Stimulated activated naive CD8-positive, alpha-beta T cell treated with anti-CD3 and anti-CD28 coated beads, Interleukin-15, Interleukin-2, amounts not matched to agents 100 ng/mL and 50 ng/mL, for 24 hours (primary cell): ENCODE results near the gene SCFD2.
"Not testable (repeated sequence)": the region's sequence is repeated elsewhere in the genome, so short reads cannot be mapped to it uniquely, and the experiment has no call there.

Source experiments
- H3K27ac Mint-ChIP-seq: one replicate; pipeline ENCODE4 v1.8.0; 2021; ENCODE audit warnings: mild to moderate bottlenecking, mixed read lengths
- H3K27me3 Mint-ChIP-seq: one replicate; pipeline ENCODE4 v1.8.0; 2021; ENCODE audit warnings: mixed read lengths
- H3K36me3 Mint-ChIP-seq: one replicate; pipeline ENCODE4 v1.8.0; 2021; ENCODE audit warnings: low read depth, mixed read lengths
- H3K4me1 Mint-ChIP-seq: one replicate; pipeline ENCODE4 v1.8.0; 2021; ENCODE audit warnings: low read depth, mixed read lengths
- H3K4me3 Mint-ChIP-seq: one replicate; pipeline ENCODE4 v1.8.0; 2021; ENCODE audit warnings: mild to moderate bottlenecking, mixed read lengths
- H3K9me3 Mint-ChIP-seq: one replicate; pipeline ENCODE4 v1.8.0; 2021; ENCODE audit warnings: mixed read lengths

Gene SCFD2

DNA sequence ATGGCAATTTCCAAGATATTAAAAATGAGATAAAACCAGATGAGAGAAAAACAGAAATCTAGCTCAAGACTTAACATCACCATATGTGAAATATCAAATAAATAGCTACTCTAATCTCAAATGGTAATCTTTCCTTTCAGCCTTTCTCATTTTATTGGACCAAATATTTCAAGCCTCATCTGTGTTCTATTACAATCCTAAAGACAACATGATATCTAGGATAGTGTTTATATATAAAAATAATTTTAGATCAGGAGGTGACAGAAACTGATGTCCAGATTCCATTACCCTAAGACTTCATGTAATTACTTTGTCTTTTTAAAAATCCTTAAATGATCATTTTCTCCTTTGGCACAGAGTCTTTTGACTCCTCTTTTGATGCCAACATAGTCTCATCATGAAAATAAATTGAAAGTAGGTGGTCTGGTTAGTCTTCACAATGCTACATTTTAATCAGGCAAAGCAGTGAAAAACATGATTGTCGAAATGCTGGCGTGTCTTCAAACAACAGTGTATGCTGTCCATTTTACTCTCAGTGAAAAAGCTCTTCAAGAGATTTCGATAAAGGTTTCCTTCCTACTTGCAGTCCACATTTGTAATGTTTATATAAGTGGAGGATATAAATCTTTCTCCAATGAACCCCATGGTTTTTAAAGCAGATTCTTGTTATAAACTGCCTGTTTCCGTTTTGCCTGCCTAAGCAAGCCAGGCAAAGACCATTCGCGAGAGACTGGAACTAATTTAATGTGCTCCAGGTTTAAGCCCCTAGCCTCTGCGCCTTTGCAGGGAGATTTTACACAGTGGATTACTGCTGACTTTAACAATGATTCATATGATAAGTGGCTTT, 169.8 kb downstream of the SCFD2 start:
- H3K36me3 Mint-ChIP-seq: no peaks in the 10 kb centered on the region
- no peaks in the 10 kb centered on the region for H3K27me3 Mint-ChIP-seq
- no peaks in the 10 kb centered on the region for H3K4me1 Mint-ChIP-seq
- H3K27ac Mint-ChIP-seq: no peak overlapping the region
- no peak overlapping the region for H3K4me3 Mint-ChIP-seq
- H3K9me3 Mint-ChIP-seq: no peaks in the 10 kb centered on the region

DNA sequence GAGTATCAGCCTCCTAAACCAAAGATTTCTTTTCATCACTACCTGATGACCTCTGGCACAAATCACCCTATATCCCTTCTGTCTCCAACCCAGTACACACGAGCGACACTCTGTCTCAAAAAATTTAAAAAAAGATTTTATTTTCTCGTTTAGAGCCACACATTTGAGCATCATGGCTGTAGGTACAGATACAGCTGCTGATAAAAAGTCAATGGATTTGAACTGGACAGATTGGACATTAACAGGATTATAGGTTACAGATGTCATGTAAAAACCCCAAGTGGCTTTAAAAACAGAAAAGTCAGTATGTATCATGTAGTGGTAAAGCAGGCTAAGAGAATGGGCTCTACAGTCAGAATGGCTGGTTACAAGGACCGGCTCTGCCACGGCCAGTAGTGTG, 171.1 kb downstream of the SCFD2 start:
- Mint-ChIP-seq H3K36me3 (no peaks in the 10 kb centered on the region), H3K4me1 (no peaks in the 10 kb centered on the region), H3K27me3 (no peaks in the 10 kb centered on the region), H3K27ac (no peak overlapping the region), H3K4me3 (no peak overlapping the region), H3K9me3 (no peaks in the 10 kb centered on the region)

DNA sequence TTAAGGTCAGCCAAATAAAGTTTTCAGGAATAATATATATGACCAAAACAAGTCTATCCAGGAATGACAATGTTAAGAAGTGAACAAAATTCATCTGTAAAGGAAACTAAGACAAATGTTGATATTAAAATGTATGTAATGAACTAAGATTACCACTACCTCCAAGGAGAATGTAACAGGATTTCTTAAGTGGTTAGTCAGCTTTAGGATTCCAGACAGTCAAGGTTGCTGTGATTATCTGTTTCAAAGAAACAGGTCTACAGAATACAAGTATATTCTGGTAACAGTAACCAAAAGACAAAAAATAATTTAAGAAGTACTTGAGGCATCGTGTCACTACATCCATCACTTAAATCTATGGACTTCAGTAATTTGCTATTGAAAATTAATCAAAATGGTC, 172.8 kb downstream of the SCFD2 start:
- Mint-ChIP-seq H3K36me3 (no peaks in the 10 kb centered on the region), H3K4me1 (no peaks in the 10 kb centered on the region), H3K9me3 (no peaks in the 10 kb centered on the region), H3K27ac (no peak overlapping the region), H3K27me3 (no peaks in the 10 kb centered on the region), H3K4me3 (no peak overlapping the region)

DNA sequence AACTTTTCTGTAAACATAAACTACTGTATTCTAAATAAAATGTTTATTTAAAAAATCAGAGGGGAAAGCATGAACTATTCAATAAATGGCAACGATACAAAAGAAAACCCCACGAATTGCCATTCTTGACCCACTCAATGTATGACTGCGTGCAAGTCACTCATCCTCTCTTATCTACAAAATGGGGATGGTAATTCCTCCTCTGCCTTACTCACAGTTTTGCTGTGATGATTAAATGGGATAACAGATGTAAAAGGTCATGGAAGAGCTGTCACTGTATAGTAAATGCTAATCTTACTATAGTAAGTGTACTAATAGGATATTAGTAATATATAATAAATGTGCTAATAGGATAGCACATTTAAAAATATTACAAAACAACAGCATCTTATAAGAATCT, 173.4 kb downstream of the SCFD2 start:
- H3K4me1 Mint-ChIP-seq: no peaks in the 10 kb centered on the region
- H3K27me3 Mint-ChIP-seq: no peaks in the 10 kb centered on the region
- no peak overlapping the region for H3K27ac Mint-ChIP-seq
- H3K9me3 Mint-ChIP-seq: no peaks in the 10 kb centered on the region
- no peaks in the 10 kb centered on the region for H3K36me3 Mint-ChIP-seq
- H3K4me3 Mint-ChIP-seq: no peak overlapping the region

DNA sequence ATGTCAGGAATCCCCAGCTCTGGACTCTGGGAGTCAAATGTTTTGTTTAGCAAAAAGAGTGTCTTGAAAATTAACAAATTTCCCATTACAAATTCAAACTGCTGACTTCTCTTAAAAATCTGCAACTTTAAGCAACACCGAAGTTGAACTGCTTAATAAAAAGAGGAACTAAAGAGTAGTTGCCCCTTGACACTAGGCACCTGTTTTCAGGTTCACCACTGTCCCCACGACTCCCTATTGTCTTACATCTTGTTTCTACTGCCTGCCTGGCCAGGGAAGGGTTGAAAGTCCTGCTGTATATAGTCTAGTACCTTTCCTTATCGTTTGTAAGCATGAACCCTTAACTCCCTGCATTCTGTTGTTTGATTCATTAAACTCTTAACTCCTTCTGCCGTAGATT, 173.9 kb downstream of the SCFD2 start:
- Mint-ChIP-seq H3K4me3 (no peak overlapping the region), H3K36me3 (no peaks in the 10 kb centered on the region), H3K4me1 (no peaks in the 10 kb centered on the region), H3K27me3 (no peaks in the 10 kb centered on the region), H3K9me3 (no peaks in the 10 kb centered on the region), H3K27ac (no peak overlapping the region)

DNA sequence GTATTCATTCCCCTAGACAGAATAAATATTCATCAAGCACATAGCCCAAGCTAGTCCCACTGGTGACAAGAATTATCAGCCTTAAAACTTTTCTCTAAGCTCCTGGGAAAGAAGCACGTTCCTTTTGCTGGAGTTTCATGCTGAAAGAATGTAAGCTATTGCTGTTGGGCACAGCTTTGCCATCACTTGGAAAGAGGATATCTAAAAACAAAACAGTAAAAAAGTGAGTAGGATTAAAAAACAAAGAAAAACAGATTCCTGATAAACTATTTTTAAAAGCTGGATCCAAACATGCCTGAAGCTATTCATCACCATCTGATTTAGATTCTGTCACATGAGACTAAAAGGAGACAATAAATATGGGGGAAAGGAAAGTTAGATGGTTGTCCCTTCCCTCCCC, 176.8 kb downstream of the SCFD2 start:
- Mint-ChIP-seq H3K4me3 (no peak overlapping the region), H3K27me3 (no peaks in the 10 kb centered on the region), H3K9me3 (no peaks in the 10 kb centered on the region), H3K4me1 (no peaks in the 10 kb centered on the region), H3K27ac (no peak overlapping the region), H3K36me3 (peaks cover 11% of the 10 kb centered on the region)

DNA sequence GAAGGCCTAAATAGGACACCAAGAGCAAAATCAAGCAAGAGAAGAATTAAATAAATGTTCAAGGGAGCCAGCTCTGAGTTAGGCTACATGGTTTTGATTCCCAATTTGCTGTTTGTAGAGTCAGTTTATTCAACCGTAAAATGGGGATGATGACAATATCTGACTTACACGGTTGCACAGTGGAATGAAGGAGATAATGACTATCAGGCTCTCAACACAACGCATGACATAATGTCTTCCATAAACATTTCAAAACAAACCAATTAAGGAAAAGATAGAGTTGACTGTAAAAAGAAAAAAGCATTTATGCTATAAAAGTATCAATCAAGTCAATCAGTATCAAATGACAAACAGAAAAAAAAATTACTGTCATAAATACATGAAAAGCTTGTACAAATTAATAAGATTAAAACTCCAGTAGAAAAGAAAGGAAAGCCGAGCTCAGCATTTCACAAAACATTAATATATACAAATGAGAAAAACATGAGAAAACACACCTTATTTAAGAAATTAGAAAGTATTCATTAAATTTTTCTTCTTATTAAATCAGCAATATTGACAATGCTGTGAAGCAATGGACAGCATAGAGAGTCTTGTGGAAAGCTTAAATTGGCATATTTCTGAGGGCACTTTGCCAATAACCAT, 179.0 kb downstream of the SCFD2 start:
- no peaks in the 10 kb centered on the region for H3K9me3 Mint-ChIP-seq
- no peaks in the 10 kb centered on the region for H3K27me3 Mint-ChIP-seq
- H3K27ac Mint-ChIP-seq: no peak overlapping the region

DNA sequence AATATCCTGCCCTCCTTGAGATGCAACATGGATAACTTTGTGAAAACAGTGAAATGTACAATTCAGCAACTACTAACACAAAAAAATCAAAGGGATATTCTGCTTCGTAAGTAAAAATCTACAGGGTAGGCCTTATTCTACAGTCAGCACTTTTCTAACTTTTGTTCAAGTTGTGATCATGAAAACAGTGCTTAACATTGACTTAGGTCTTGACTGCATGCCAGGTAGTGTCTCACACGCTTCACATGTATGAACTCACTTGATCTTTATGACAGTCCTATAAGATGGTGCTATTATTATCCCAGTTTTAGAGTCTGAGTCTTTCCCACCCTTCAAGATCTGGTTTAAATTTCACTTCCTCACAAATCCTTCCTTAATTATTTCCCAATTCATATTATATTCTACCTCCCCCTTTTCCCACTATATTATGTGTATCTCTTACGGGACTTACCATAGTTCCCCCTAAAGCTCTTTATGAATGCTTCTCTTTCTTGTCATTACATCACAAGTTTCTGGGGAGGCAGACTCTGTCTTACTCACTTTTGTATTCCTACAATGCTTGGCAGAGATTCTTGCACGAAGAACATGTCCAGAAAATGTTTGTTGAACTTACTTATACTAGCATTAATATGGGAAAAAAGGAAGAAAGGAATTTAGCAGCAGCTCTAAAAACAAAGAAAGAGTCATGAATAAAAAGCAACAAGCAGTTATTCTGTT, 179.8 kb downstream of the SCFD2 start:
- Mint-ChIP-seq H3K27ac (no peak overlapping the region), H3K27me3 (no peaks in the 10 kb centered on the region), H3K9me3 (no peaks in the 10 kb centered on the region), H3K4me1 (no peaks in the 10 kb centered on the region), H3K36me3 (peaks cover 27% of the 10 kb centered on the region), H3K4me3 (no peak overlapping the region)

More for the DNA sequence above, 179.0 kb downstream of the SCFD2 start:
- no peaks in the 10 kb centered on the region for H3K4me1 Mint-ChIP-seq
- peaks cover 27% of the 10 kb centered on the region for H3K36me3 Mint-ChIP-seq
- no peak overlapping the region for H3K4me3 Mint-ChIP-seq

DNA sequence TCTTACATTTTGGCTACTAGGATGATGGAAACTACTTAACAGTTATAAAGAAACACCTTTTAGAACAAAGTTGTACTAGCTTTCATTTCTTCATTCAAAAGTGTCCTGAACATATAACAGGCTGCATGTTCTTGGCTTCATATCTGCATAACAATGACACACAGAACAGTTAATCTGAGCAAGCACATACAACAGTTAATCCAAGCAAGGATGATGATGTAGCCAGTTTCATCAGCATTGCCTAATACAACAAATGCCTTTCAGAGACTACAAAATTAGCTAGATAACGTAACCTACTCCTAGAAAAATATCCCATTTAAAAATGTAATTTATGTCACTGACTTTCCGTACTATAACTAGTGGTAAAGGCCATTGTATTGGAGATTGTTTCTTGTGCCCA, 182.1 kb downstream of the SCFD2 start:
- Mint-ChIP-seq H3K27me3 (no peaks in the 10 kb centered on the region), H3K9me3 (no peaks in the 10 kb centered on the region), H3K4me1 (no peaks in the 10 kb centered on the region), H3K4me3 (no peak overlapping the region), H3K27ac (no peak overlapping the region), H3K36me3 (peaks cover 47% of the 10 kb centered on the region)

DNA sequence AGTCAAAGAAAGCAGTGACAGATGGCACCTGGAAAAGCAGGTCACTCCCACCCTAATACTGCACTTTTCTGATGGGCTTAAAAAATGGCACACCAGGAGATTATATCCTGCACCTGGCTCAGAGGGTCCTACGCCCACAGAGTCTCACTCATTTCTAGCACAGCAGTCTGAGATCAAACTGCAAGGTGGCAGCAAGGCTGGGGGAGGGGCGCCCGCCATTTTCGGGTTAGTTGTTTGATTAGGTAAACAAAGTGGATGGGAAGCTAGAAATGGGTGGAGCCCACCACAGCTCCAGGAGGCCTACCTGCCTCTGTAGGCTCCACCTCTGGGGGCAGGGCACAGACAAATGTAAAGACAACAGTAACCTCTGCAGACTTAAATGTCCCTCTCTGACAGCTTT, 188.1 kb downstream of the SCFD2 start:
- H3K27ac Mint-ChIP-seq, H3K27me3 Mint-ChIP-seq, H3K4me1 Mint-ChIP-seq, H3K4me3 Mint-ChIP-seq: not testable (repeated sequence)
- H3K9me3 Mint-ChIP-seq: peaks cover 15% of the 10 kb centered on the region
- H3K36me3 Mint-ChIP-seq: peaks cover 61% of the 10 kb centered on the region

DNA sequence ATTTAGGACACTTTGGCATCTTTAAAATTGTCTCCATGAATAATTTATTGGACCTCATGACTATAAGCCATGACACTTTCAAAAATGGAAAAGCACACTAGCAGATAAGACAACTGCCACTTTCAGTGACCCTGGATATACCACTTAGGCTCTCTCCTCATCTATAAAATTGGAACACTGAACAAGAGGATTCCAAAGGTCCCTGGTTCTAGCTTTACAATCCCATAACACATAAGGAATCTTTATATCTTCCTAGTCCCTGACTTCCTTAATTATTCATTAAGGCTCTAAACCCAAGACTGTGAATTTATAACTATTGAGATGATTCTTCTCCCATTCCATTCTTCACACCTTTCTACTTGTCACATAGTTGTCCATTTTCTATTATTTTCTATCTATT, 190.2 kb downstream of the SCFD2 start:
- Mint-ChIP-seq H3K4me3 (no peak overlapping the region), H3K4me1 (peaks cover 10% of the 10 kb centered on the region), H3K9me3 (peaks cover 22% of the 10 kb centered on the region), H3K36me3 (peaks cover 61% of the 10 kb centered on the region), H3K27ac (no peak overlapping the region), H3K27me3 (no peaks in the 10 kb centered on the region)

DNA sequence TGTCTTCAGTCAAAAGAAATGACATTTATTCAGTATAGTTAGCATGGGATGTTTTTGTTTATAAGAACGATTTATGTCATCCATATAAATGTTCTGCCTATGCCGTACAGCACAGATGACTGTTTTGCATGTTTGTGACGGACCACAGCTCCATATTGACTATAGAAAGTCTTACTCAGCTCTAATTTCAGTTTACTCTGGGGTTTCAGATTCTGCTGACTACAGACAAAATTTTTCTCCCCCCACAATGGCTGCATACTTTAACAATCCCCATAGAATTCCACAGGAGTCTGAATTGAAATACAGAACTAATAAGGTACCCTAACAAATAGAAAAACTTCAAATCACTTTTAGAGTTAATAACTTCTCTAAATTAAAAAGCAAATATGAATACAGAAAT, 191.0 kb downstream of the SCFD2 start:
- peaks cover 10% of the 10 kb centered on the region for H3K4me1 Mint-ChIP-seq
- H3K27ac Mint-ChIP-seq: no peak overlapping the region
- peaks cover 22% of the 10 kb centered on the region for H3K9me3 Mint-ChIP-seq
- no peaks in the 10 kb centered on the region for H3K27me3 Mint-ChIP-seq
- H3K36me3 Mint-ChIP-seq: peaks cover 53% of the 10 kb centered on the region
- no peak overlapping the region for H3K4me3 Mint-ChIP-seq

DNA sequence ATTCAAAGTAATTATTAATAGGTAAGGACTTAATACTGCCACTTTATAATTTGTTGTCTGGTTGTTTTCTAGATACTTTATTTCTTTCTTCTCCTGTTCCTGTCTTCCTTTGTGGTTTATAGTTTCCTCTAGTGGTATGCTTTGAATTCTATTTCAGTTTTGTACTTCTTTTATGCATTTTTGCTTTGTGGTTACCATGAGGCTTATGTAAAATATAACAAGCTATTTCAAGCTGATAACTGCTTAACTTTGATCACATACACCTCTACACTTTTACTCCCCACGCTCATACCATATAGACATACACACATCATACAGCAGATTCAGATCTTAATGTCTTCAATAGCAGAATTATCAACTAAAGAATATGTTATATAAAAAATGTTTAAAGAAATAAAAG, 192.3 kb downstream of the SCFD2 start:
- no peaks in the 10 kb centered on the region for H3K27me3 Mint-ChIP-seq
- H3K27ac Mint-ChIP-seq: no peak overlapping the region
- H3K4me1 Mint-ChIP-seq: peaks cover 10% of the 10 kb centered on the region
- H3K9me3 Mint-ChIP-seq: peaks cover 22% of the 10 kb centered on the region
- no peak overlapping the region for H3K4me3 Mint-ChIP-seq
- peaks cover 49% of the 10 kb centered on the region for H3K36me3 Mint-ChIP-seq

DNA sequence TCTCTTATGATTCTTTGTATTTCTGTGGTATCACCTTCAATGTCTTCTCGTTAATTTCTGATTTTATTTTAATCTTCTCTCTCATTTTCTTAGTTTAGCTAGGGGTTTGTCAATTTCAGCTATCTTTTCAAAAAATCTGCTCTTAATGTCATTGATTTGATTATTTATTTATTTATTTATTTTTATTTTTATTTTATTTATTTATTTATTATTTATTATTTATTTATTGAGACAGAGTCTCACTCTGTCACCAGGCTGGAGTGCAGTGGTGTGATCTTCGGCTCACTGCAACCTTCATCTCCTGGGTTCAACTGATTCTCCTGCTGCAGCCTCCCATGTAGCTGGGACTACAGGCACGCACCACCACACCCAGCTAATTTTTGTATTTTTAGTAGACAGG, 194.1 kb downstream of the SCFD2 start:
- peaks cover 5% of the 10 kb centered on the region for H3K4me1 Mint-ChIP-seq
- peaks cover 17% of the 10 kb centered on the region for H3K9me3 Mint-ChIP-seq
- peaks cover 36% of the 10 kb centered on the region for H3K36me3 Mint-ChIP-seq
- no peaks in the 10 kb centered on the region for H3K27me3 Mint-ChIP-seq
- H3K27ac Mint-ChIP-seq: no peak overlapping the region
- no peak overlapping the region for H3K4me3 Mint-ChIP-seq
